ENCODE data around the gene DUOXA2. TPM values are rescaled to one million over a fixed set of nuclear protein-coding genes. Genes with fewer than 3 reads are reported as not detected.
A peak's percentile ranks its signal among the peaks of the same experiment; 100 is the strongest.
"Not testable (repeated sequence)": the region's sequence is repeated elsewhere in the genome, so short reads cannot be mapped to it uniquely, and the experiment has no call there.

Gene DUOXA2
- total RNA-seq, 1 donor from 2014 or later, result not detected

GRCh38 chr15:45102226-45102625 is 11.9 kb upstream of the DUOXA2 start:
- Mint-ChIP-seq H3K9me3 (ENCODE audit: low read depth) (no peaks in the 10 kb centered on the region), H3K4me3 (ENCODE audit: low read depth) (no peak overlapping the region), H3K36me3 (ENCODE audit: insufficient read depth) (no peaks in the 10 kb centered on the region), H3K27me3 (peaks cover 59% of the 10 kb centered on the region), H3K27ac (no peak overlapping the region), H3K4me1 (ENCODE audit: low read depth) (no peaks in the 10 kb centered on the region)
- DNase-seq (ENCODE audit: low spot score, unreplicated experiment), result no peak
- TF ChIP-seq CTCF (IDR thresholded peaks at IDR 0.05; ENCODE audit: unreplicated experiment), result no peak

GRCh38 chr15:45104170-45104569 is 10.0 kb upstream of the DUOXA2 start:
- Mint-ChIP-seq H3K27ac (peak overlapping the region; percentile 50), H3K27me3 (peaks cover 63% of the 10 kb centered on the region)
- not testable (repeated sequence) for H3K4me3 Mint-ChIP-seq (ENCODE audit: low read depth)

GRCh38 chr15:45105586-45105985 is 8.5 kb upstream of the DUOXA2 start:
- Mint-ChIP-seq H3K9me3 (ENCODE audit: low read depth) (no peaks in the 10 kb centered on the region), H3K27ac (no peak overlapping the region), H3K36me3 (ENCODE audit: insufficient read depth) (no peaks in the 10 kb centered on the region), H3K4me3 (ENCODE audit: low read depth) (no peak overlapping the region), H3K4me1 (ENCODE audit: low read depth) (no peaks in the 10 kb centered on the region), H3K27me3 (peaks cover 65% of the 10 kb centered on the region)
- TF ChIP-seq CTCF (IDR thresholded peaks at IDR 0.05; ENCODE audit: unreplicated experiment), result no peak
- DNase-seq (ENCODE audit: low spot score, unreplicated experiment), result no peak

More at GRCh38 chr15:45104170-45104569, 10.0 kb upstream of the DUOXA2 start:
- H3K36me3 Mint-ChIP-seq (ENCODE audit: insufficient read depth); H3K9me3 Mint-ChIP-seq (ENCODE audit: low read depth); DNase-seq (ENCODE audit: low spot score, unreplicated experiment); H3K4me1 Mint-ChIP-seq (ENCODE audit: low read depth): not testable (repeated sequence)

- H3K27me3 Mint-ChIP-seq, result peaks cover 59% of the 10 kb centered on the region
- no peak for TF ChIP-seq CTCF (IDR thresholded peaks at IDR 0.05; ENCODE audit: unreplicated experiment)
- no peaks in the 10 kb centered on the region for H3K4me1 Mint-ChIP-seq (ENCODE audit: low read depth)
- H3K27ac Mint-ChIP-seq, result no peak overlapping the region
- no peaks in the 10 kb centered on the region for H3K9me3 Mint-ChIP-seq (ENCODE audit: low read depth)
- no peaks in the 10 kb centered on the region for H3K36me3 Mint-ChIP-seq (ENCODE audit: insufficient read depth)
- no peak overlapping the region for H3K4me3 Mint-ChIP-seq (ENCODE audit: low read depth)
- DNase-seq (ENCODE audit: low spot score, unreplicated experiment), result no peak
Observed at GRCh38 chr15:45106002-45106790, 7.9 kb upstream of the DUOXA2 start.

GRCh38 chr15:45107941-45108630 is 6.0 kb upstream of the DUOXA2 start:
- no peaks in the 10 kb centered on the region for H3K9me3 Mint-ChIP-seq (ENCODE audit: low read depth)
- peaks cover 65% of the 10 kb centered on the region for H3K27me3 Mint-ChIP-seq

More at GRCh38 chr15:45107941-45108630, 6.0 kb upstream of the DUOXA2 start:
- no peak for DNase-seq (ENCODE audit: low spot score, unreplicated experiment)
- Mint-ChIP-seq H3K4me1 (ENCODE audit: low read depth) (peaks cover 6% of the 10 kb centered on the region), H3K4me3 (ENCODE audit: low read depth) (no peak overlapping the region), H3K27ac (no peak overlapping the region), H3K36me3 (ENCODE audit: insufficient read depth) (no peaks in the 10 kb centered on the region)
- TF ChIP-seq CTCF (IDR thresholded peaks at IDR 0.05; ENCODE audit: unreplicated experiment), result no peak
